DND-41 (cell line): ENCODE results near the gene DDN.

Source experiments
- ATAC-seq: fragments of 200-7000 bp; cut with Tn5 transposase; 3 replicates; pipeline ENCODE4 v1.9.1; 2021; ENCODE audit warnings: low read depth; ENCODE audit not compliant: insufficient read depth
- DNase-seq: peaks from one replicate; pipeline ENCODE4 v3.0.0-alpha.2; 2020
- H2AFZ ChIP-seq: 2 replicates; pipeline ENCODE4 v1.6.0; 2012; ENCODE audit warnings: low read depth, low read length
- H3K27ac ChIP-seq: 2 replicates; pipeline ENCODE4 v1.5.1; 2012; ENCODE audit warnings: low read length, inconsistent platforms
- H3K27me3 ChIP-seq: fragments of 200-600 bp; sonication (generic); 2 replicates; pipeline ENCODE4 v1.6.0; 2012; ENCODE audit warnings: low read length, mild to moderate bottlenecking, inconsistent platforms; ENCODE audit not compliant: insufficient read depth, poor library complexity
- H3K36me3 ChIP-seq: 2 replicates; pipeline ENCODE4 v1.5.1; 2012; ENCODE audit warnings: low read length, inconsistent platforms; ENCODE audit not compliant: insufficient read depth
- H3K4me1 ChIP-seq: 2 replicates; pipeline ENCODE4 v1.5.1; 2012; ENCODE audit warnings: mild to moderate bottlenecking, low read length; ENCODE audit not compliant: insufficient read depth
- H3K4me2 ChIP-seq: 2 replicates; pipeline ENCODE4 v1.6.0; 2012; ENCODE audit warnings: mild to moderate bottlenecking, moderate library complexity, low read length, inconsistent platforms; ENCODE audit not compliant: insufficient read depth
- H3K4me3 ChIP-seq, 2 experiments: fragments of 200-600 bp in 1 of 2; shearing (Covaris generic) in 1 of 2; 2 replicates each; pipeline ENCODE4 v1.5.1; 2012 to 2016; ENCODE audit warnings: inconsistent platforms in 2 of 2, low read length in 2 of 2, mild to moderate bottlenecking in 2 of 2, low read depth in 1 of 2, moderate library complexity in 1 of 2
- H3K79me2 ChIP-seq: 2 replicates; pipeline ENCODE4 v1.6.0; 2012; ENCODE audit warnings: low read length, inconsistent platforms; ENCODE audit not compliant: insufficient read depth
- H3K9ac ChIP-seq: 2 replicates; pipeline ENCODE4 v1.6.0; 2012; ENCODE audit warnings: low read depth, mild to moderate bottlenecking, inconsistent platforms, low read length, moderate library complexity
- H3K9me3 ChIP-seq: 2 replicates; pipeline ENCODE4 v1.5.1; 2012; ENCODE audit warnings: low read length, moderate library complexity, mild to moderate bottlenecking, inconsistent platforms; ENCODE audit not compliant: insufficient read depth, severe bottlenecking
- H4K20me1 ChIP-seq: 2 replicates; pipeline ENCODE4 v1.6.0; 2012; ENCODE audit warnings: low read length; ENCODE audit not compliant: insufficient read depth
- EZH2 ChIP-seq: IDR thresholded peaks from 3 replicates; pipeline ENCODE4 v1.6.1; 2012; ENCODE audit warnings: borderline replicate concordance, low read depth, mild to moderate bottlenecking, moderate library complexity, low read length, inconsistent platforms; ENCODE audit not compliant: severe bottlenecking
- TF ChIP-seq, protein P1 (sequence below): IDR thresholded peaks from 2 replicates; pipeline ENCODE4 v1.5.1; 2012; ENCODE audit warnings: borderline replicate concordance, low read length, moderate library complexity, mild to moderate bottlenecking; ENCODE audit not compliant: poor library complexity, severe bottlenecking; ENCODE audit errors: extremely low read depth

DDN gene

DNA sequence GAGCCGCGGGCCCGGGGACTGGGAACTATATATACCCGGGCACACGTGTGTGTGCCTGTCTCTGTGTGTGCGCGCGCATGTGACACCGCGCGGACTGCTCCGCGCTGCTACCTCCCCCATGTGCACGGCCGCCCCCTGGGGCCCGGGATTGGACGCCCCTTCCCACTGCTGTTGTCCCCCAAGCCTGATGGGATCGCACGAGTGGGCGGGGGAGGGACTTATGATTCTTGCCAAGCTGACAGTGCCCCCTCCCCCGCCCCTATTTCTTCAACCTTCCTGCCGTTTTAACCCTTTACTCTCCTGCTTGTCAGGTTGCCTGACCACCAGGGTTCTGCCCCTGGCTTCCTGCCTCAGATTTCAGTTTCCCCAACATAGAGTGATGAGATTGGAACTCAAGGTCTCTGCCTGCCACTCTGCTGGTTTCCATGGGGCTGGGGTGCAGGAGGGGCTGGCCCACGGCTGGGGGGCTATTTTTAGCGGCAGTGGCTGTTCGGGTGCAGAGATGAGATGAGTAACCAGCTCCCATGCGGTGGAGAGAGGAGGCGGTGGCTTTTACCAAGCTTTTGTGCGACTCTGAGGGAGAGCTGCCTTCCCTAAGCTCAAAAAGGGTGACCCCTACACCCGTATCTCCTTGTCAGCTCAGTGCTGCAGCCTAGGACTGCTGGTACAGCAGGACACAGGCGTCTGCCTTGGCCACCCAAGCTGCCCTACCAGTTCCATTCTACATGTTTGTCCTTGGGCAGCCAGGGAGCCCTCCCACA lies at the start of gene DDN:
Gene DDN, minus strand, starts transcription at position 5 of the 761 bp plus-strand sequence. CDS start 88 bp downstream, outside the sequence.
- H3K27me3 ChIP-seq = peaks cover 32% of the 10 kb centered on the region

DNA sequence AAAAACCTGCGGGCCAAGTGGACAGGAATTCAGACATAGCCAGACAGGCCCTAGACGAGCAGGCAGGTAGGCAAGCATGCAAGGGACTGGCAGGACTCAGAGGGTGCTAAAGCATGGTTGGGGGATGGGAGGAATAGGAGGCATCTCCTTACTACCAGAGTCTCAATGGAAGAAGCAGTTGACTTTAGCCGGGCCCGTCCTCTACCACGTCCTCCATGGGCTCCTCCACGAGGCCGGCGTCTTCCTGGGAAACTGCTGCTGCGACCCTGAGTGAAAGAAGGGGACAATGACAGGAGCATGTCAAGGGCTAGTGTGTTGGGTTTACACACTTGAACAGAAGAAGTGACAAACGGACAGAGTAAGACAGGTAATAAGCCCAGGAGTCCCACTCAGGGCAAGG lies 49.8 kb upstream of the DDN start:
- Histone ChIP-seq H3K9me3 (no peaks in the 10 kb centered on the region), H3K4me3 (no peak overlapping the region), H3K27me3 (no peaks in the 10 kb centered on the region), H3K27ac (no peak overlapping the region), H3K4me1 (no peaks in the 10 kb centered on the region), H3K79me2 (peaks cover 36% of the 10 kb centered on the region), H3K36me3 (peaks cover 98% of the 10 kb centered on the region), H4K20me1 (peaks cover 62% of the 10 kb centered on the region), H2AFZ (no peak overlapping the region), H3K4me2 (no peak overlapping the region), H3K9ac (no peak overlapping the region)
- no peak for TF ChIP-seq EZH2
- TF ChIP-seq, protein P1, sequence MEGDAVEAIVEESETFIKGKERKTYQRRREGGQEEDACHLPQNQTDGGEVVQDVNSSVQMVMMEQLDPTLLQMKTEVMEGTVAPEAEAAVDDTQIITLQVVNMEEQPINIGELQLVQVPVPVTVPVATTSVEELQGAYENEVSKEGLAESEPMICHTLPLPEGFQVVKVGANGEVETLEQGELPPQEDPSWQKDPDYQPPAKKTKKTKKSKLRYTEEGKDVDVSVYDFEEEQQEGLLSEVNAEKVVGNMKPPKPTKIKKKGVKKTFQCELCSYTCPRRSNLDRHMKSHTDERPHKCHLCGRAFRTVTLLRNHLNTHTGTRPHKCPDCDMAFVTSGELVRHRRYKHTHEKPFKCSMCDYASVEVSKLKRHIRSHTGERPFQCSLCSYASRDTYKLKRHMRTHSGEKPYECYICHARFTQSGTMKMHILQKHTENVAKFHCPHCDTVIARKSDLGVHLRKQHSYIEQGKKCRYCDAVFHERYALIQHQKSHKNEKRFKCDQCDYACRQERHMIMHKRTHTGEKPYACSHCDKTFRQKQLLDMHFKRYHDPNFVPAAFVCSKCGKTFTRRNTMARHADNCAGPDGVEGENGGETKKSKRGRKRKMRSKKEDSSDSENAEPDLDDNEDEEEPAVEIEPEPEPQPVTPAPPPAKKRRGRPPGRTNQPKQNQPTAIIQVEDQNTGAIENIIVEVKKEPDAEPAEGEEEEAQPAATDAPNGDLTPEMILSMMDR = no peak
- ATAC-seq (no peak), DNase-seq (no peak)

More for the DNA sequence above, at the start of gene DDN:
- H3K4me3 ChIP-seq = peak within 1 kb of the TSS; percentile 8 to 64; a peak in 3 of 4 replicates
- peaks cover 30% of the 10 kb centered on the region for H3K36me3 ChIP-seq
- H2AFZ ChIP-seq = peak within 1 kb of the TSS; percentile 78
- peak within 1 kb of the TSS; percentile 45 for H3K27ac ChIP-seq
- peak within 1 kb of the TSS; percentile 53 for H3K9ac ChIP-seq
- no peaks in the 10 kb centered on the region for H3K79me2 ChIP-seq
- peak; percentile 84 for ATAC-seq
- H3K9me3 ChIP-seq = no peaks in the 10 kb centered on the region
- TF ChIP-seq EZH2 = no peak
- TF ChIP-seq, protein P1 = peak; percentile 44
- DNase-seq = peak; percentile 83
- peaks cover 39% of the 10 kb centered on the region for H3K4me1 ChIP-seq
- peaks cover 4% of the 10 kb centered on the region for H4K20me1 ChIP-seq
- peak within 1 kb of the TSS; percentile 98 for H3K4me2 ChIP-seq

DNA sequence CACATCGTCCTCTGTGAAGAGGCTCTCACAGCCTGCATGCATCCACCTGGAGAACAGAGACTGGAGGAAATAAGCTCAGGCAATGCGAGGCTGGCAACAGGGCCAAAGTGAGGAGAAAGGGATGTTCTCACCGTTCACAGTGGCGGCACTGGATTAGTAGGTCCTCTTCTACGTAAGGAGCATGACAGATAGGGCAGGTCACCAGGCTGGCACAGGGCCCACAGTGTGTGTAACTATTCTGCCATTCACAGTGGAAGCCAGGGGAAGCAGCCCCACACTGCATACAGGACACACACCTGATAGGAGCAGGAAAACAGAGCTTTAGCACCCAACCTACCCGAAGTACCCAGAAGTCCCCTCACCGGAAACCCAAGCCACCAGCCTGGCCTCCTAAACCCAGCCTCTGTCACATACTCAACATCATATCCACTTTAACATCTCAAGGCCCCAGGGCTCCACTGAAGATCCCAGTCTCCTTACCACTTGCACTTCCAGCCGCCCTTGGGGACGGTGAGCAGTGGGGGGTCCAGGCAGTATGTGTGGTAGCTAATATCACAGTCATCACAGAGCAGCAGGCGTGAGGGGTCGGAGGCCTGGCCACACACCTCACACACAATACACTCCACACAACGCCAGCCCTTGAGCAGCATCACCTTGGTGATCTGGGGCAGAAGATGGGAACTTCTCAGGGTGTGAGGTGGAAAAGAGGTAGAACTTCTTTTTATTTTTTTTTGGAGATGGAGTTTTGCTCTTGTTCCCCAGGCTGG lies 47.1 kb upstream of the DDN start:
- no peaks in the 10 kb centered on the region for H3K27me3 ChIP-seq
- no peak overlapping the region for H3K27ac ChIP-seq
- no peak overlapping the region for H2AFZ ChIP-seq
- DNase-seq (no peak), ATAC-seq (no peak)
- no peaks in the 10 kb centered on the region for H3K4me1 ChIP-seq
- peaks cover 13% of the 10 kb centered on the region for H3K79me2 ChIP-seq
- H4K20me1 ChIP-seq = peaks cover 62% of the 10 kb centered on the region
- TF ChIP-seq, protein P1 = no peak
- TF ChIP-seq EZH2 = no peak
- peaks cover 98% of the 10 kb centered on the region for H3K36me3 ChIP-seq
- H3K4me2 ChIP-seq = no peak overlapping the region
- H3K9me3 ChIP-seq = no peaks in the 10 kb centered on the region
- no peak overlapping the region for H3K4me3 ChIP-seq
- H3K9ac ChIP-seq = no peak overlapping the region
